ENCODE data around the gene LRRK1. TPM values are rescaled to one million over a fixed set of nuclear protein-coding genes. Genes with fewer than 3 reads are reported as not detected.

Gene LRRK1
- total RNA-seq, 2 experiments from 2014 or later, result 0.29 to 0.30 TPM

GRCh38 chr15:101045236-101045646, 126.1 kb downstream of the LRRK1 start:
- Mint-ChIP-seq H3K27me3 (peaks cover 26% of the 10 kb centered on the region), H3K9me3 (peaks cover 4% of the 10 kb centered on the region)

DNA sequence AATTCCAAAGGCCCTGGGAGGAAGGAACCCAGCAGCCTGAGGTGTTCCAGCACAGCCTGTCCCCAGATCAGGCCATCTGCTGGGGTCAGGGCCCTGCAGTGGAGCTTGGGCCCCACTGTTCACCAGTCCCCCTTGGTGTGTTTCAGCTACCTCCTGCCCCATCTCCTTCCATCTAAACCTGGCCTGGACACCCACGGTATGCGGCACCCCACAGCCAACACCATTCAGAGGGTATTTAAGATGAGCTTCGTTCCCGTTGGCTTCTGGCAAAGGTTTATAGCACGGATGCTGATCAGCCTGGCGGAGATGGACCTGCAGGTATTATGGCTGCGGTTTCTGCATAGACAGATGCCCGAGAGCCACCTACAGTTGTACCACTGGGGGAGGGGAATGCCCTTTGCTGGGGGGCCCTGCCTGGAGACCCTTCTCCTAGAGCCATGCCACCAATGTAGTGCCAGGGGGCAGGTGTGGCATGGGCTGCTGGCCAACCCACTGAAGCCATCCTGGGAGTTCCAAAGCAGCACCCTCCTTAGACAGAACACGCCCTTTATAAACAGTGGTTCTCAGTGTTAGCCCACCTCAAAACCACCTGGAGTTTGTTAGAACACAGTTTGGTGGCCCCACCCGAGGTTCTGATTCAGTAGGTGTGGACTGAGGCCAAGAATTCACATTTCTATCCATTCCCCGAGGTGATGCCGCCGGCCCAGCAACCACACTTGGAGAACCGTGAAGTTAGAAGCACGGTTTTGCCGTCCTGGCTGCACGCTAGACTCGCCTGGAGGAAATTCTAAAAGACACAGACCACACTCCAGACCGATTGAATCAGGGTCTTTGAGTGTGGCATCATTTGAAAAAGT, 126.9 kb downstream of the LRRK1 start:
- Mint-ChIP-seq H3K4me3 (no peak overlapping the region), H3K9me3 (peaks cover 4% of the 10 kb centered on the region), H3K27ac (no peak overlapping the region), H3K27me3 (peaks cover 18% of the 10 kb centered on the region), H3K36me3 (no peaks in the 10 kb centered on the region), H3K4me1 (no peaks in the 10 kb centered on the region)
- DNase-seq, result no peak

More at GRCh38 chr15:101045236-101045646, 126.1 kb downstream of the LRRK1 start:
- Mint-ChIP-seq H3K27ac (no peak overlapping the region), H3K4me1 (no peaks in the 10 kb centered on the region), H3K36me3 (no peaks in the 10 kb centered on the region), H3K4me3 (no peak overlapping the region)
- no peak for DNase-seq

DNA sequence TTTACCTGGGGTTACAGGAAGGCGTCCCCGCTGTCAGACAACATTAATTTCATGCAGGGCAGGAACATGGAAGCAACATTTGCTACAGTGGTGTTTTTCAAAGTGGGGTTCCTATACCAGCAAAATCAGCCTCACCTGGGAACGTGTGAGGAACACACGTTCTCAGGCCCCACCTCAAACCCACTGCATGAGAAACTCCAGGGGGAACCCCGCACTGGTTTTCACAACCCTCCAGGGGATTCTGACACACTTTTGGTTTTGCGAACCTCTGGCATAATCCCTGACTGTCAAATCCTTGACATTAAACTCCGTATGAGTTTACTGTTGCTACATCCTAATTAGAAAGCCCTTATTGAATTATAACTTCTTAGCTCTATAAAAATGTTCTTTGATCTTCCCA, 127.7 kb downstream of the LRRK1 start:
- H3K27me3 Mint-ChIP-seq, result peaks cover 11% of the 10 kb centered on the region
- H3K4me1 Mint-ChIP-seq, result no peaks in the 10 kb centered on the region
- H3K27ac Mint-ChIP-seq, result no peak overlapping the region
- H3K36me3 Mint-ChIP-seq, result no peaks in the 10 kb centered on the region
- H3K9me3 Mint-ChIP-seq, result no peaks in the 10 kb centered on the region
- no peak overlapping the region for H3K4me3 Mint-ChIP-seq
- DNase-seq, result no peak

- Mint-ChIP-seq H3K36me3 (no peaks in the 10 kb centered on the region), H3K9me3 (no peaks in the 10 kb centered on the region), H3K4me3 (no peak overlapping the region), H3K27ac (no peak overlapping the region), H3K4me1 (no peaks in the 10 kb centered on the region), H3K27me3 (peaks cover 5% of the 10 kb centered on the region)
- DNase-seq, result no peak
Measured at GRCh38 chr15:101047301-101047781, 128.2 kb downstream of the LRRK1 start.

- H3K4me3 Mint-ChIP-seq, result no peak overlapping the region
- H3K36me3 Mint-ChIP-seq, result no peaks in the 10 kb centered on the region
- DNase-seq, result no peak
- no peaks in the 10 kb centered on the region for H3K4me1 Mint-ChIP-seq
- H3K27me3 Mint-ChIP-seq, result no peaks in the 10 kb centered on the region
- no peak overlapping the region for H3K27ac Mint-ChIP-seq
- no peaks in the 10 kb centered on the region for H3K9me3 Mint-ChIP-seq
Measured at GRCh38 chr15:101048176-101048575, 129.0 kb downstream of the LRRK1 start.

- Mint-ChIP-seq H3K9me3 (no peaks in the 10 kb centered on the region), H3K4me1 (no peaks in the 10 kb centered on the region), H3K36me3 (no peaks in the 10 kb centered on the region), H3K27ac (no peak overlapping the region), H3K27me3 (no peaks in the 10 kb centered on the region), H3K4me3 (no peak overlapping the region)
- no peak for DNase-seq
Measured at GRCh38 chr15:101048581-101049030, 129.4 kb downstream of the LRRK1 start.

GRCh38 chr15:101049282-101049681, 130.1 kb downstream of the LRRK1 start:
- H3K27ac Mint-ChIP-seq, result no peak overlapping the region
- no peaks in the 10 kb centered on the region for H3K4me1 Mint-ChIP-seq
- H3K9me3 Mint-ChIP-seq, result no peaks in the 10 kb centered on the region
- H3K36me3 Mint-ChIP-seq, result no peaks in the 10 kb centered on the region
- DNase-seq, result no peak
- H3K27me3 Mint-ChIP-seq, result no peaks in the 10 kb centered on the region
- H3K4me3 Mint-ChIP-seq, result no peak overlapping the region

DNA sequence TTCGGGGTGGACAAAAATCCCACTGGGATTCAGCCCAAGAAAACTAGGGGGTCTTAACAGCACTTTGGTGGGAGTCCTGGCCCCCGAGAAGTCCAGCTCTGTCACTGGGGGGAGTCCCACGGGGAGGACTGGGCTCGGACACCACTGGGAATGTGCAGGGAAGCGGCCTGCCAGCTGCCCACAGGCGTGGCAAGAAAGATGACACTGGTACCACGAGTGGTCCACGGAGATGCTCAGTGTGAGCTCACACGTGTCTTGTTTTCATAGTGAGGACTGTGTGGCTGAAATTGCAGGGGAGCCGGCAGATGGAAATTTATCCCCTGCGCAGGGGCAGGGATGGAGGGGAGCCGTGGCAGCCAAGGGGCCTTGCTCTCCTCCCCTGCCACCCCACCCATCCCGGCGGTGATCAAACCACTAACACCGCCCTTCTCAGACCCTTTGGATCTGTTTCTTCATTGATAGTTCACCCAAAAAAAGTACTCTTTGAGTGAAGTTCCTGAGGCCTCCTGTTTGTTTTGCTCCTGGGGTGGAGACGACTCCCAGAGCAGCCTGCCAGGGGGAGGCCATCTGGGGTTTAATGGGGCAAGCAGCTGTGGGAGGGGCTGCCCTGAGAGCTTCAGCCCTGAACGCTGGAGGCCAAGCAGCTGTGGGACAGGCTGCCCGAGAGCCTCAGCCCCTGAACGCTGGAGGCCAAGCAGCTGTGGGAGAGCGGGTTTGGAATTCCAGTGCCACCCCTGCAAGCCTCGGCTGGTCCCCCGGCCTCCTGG, 130.9 kb downstream of the LRRK1 start:
- no peaks in the 10 kb centered on the region for H3K4me1 Mint-ChIP-seq
- no peaks in the 10 kb centered on the region for H3K36me3 Mint-ChIP-seq
- H3K27ac Mint-ChIP-seq, result no peak overlapping the region
- no peak for DNase-seq
- H3K4me3 Mint-ChIP-seq, result no peak overlapping the region
- no peaks in the 10 kb centered on the region for H3K27me3 Mint-ChIP-seq
- H3K9me3 Mint-ChIP-seq, result no peaks in the 10 kb centered on the region

DNA sequence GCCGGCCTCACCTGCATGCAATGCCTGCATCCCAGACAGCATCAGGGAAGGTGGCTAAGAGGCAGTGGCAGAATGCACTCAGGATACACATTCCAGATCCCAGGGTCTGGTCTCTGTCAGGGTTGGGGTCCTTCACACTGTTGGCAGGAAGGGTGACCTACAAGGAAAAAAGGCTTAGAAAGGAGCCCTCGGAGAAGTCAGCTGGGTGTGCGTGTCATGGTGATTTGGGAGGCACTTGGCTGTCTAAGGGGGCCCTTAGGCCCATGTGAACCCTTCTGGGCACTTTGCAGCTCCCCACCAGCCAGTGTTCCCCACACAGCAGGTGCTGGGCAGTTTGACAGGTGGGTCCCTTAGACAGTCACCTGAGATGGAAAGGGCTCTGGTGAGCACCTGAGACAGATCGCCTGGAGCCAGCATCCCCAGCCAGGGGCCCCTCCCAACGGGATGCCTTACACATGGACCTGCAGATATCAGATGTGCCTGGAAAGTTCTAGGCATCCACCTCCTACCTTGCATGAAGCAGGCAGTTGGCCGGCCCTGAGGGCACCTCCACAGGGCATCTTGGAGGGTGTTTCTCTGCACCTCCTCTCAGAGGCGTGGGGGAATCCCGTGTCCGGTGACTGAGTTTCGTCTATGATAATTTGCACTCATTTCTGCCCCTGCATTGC, 131.6 kb downstream of the LRRK1 start:
- no peaks in the 10 kb centered on the region for H3K4me1 Mint-ChIP-seq
- H3K4me3 Mint-ChIP-seq, result no peak overlapping the region
- no peaks in the 10 kb centered on the region for H3K36me3 Mint-ChIP-seq
- no peaks in the 10 kb centered on the region for H3K27me3 Mint-ChIP-seq
- H3K9me3 Mint-ChIP-seq, result no peaks in the 10 kb centered on the region
- no peak overlapping the region for H3K27ac Mint-ChIP-seq
- no peak for DNase-seq

- no peak overlapping the region for H3K27ac Mint-ChIP-seq
- no peaks in the 10 kb centered on the region for H3K9me3 Mint-ChIP-seq
- no peaks in the 10 kb centered on the region for H3K4me1 Mint-ChIP-seq
- no peaks in the 10 kb centered on the region for H3K36me3 Mint-ChIP-seq
- no peak for DNase-seq
- no peak overlapping the region for H3K4me3 Mint-ChIP-seq
- H3K27me3 Mint-ChIP-seq, result no peaks in the 10 kb centered on the region
Measured at GRCh38 chr15:101051291-101052030, 132.3 kb downstream of the LRRK1 start.

DNA sequence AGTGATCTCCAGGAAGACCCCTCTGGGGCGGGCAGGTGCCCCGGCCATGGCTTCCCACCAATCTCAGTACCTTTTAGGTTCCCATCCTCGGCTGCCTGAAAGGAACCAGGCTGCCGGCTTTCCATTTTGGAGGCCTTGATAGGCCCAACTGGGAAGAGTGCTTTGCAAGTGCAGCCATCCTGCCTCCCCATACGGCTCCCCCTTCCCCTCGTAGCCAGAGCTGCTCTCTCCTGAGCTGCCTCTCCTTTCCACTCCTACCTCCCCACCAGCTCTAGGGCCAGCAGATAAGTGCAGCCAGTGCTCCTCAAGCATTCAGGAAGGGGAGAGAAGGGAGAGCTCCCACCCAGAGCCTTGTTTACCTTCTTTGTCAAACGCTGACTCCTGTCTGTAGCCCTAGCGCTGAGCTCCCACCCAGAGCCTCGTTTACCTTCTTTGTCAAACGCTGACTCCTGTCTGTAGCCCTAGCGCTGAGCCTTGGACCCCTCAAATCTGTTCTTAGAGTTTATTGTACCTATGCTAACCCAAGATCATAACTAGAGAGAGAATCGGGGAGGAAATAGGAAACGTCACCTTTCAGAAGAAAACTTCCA, 133.0 kb downstream of the LRRK1 start:
- no peak overlapping the region for H3K4me3 Mint-ChIP-seq
- H3K4me1 Mint-ChIP-seq, result no peaks in the 10 kb centered on the region
- H3K36me3 Mint-ChIP-seq, result no peaks in the 10 kb centered on the region
- no peaks in the 10 kb centered on the region for H3K27me3 Mint-ChIP-seq
- no peak overlapping the region for H3K27ac Mint-ChIP-seq
- no peak for DNase-seq
- no peaks in the 10 kb centered on the region for H3K9me3 Mint-ChIP-seq

- no peaks in the 10 kb centered on the region for H3K27me3 Mint-ChIP-seq
- no peaks in the 10 kb centered on the region for H3K36me3 Mint-ChIP-seq
- H3K27ac Mint-ChIP-seq, result no peak overlapping the region
- no peaks in the 10 kb centered on the region for H3K4me1 Mint-ChIP-seq
- no peak for DNase-seq
- H3K9me3 Mint-ChIP-seq, result no peaks in the 10 kb centered on the region
- no peak overlapping the region for H3K4me3 Mint-ChIP-seq
Measured at GRCh38 chr15:101052681-101053121, 133.5 kb downstream of the LRRK1 start.

- H3K9me3 Mint-ChIP-seq, result no peaks in the 10 kb centered on the region
- H3K4me1 Mint-ChIP-seq, result no peaks in the 10 kb centered on the region
Measured at GRCh38 chr15:101053261-101053660, 134.1 kb downstream of the LRRK1 start.

GRCh38 chr15:101054116-101054515, 135.0 kb downstream of the LRRK1 start:
- H3K4me1 Mint-ChIP-seq, result no peaks in the 10 kb centered on the region
- no peaks in the 10 kb centered on the region for H3K36me3 Mint-ChIP-seq
- H3K27me3 Mint-ChIP-seq, result no peaks in the 10 kb centered on the region
- no peaks in the 10 kb centered on the region for H3K9me3 Mint-ChIP-seq
- no peak overlapping the region for H3K4me3 Mint-ChIP-seq
- H3K27ac Mint-ChIP-seq, result no peak overlapping the region
- DNase-seq, result no peak

More at GRCh38 chr15:101053261-101053660, 134.1 kb downstream of the LRRK1 start:
- no peaks in the 10 kb centered on the region for H3K36me3 Mint-ChIP-seq
- no peak for DNase-seq
- H3K27me3 Mint-ChIP-seq, result no peaks in the 10 kb centered on the region
- H3K27ac Mint-ChIP-seq, result no peak overlapping the region
- H3K4me3 Mint-ChIP-seq, result no peak overlapping the region

Measured in activated naive CD8-positive, alpha-beta T cell treated with anti-CD3 and anti-CD28 coated beads for 36 hours (primary cell).